ENCODE measurements around the gene SFSWAP.
"Not testable (repeated sequence)": the region's sequence is repeated elsewhere in the genome, so short reads cannot be mapped to it uniquely, and the experiment has no call there.

Gene SFSWAP

DNA sequence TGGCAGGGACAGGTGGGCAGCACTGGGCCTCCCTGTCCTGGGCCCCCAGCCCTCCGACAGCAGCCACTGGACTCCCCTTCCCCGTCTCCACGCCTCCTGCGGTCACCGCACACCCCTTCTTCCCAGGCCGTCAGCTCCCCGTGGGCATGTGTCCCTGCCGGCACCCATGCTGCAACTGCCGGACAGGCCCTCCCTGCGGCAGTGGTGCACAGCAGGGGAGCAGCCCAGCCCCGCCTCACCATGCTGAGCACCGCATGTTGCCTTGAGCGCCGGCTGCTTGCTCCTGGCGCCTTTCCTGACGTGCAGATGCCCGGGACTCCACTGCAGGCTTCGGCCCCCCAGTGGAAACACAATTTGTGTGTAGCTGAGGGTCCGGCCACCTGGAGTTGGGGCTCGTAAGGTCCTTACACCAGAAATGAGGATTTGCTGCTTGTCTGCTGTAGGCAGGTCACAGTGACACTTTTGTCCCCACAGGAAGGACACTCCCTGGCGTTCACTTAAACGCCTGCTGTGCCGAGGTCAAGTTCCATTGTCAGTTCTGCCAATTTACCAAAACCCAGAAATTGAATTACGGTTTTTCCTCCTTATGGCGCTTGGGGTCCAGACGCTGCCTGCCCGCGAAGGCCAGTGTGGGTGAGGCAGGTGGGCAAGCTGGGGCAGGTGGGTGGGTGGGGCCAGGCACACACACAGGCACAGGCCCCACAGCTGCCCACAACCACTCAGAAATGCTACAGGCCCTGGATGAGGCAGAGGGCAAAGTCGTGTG lies 89.1 kb downstream of the SFSWAP start:
- no peak for DNase-seq (ENCODE audit: low read depth, low spot score)
- WGBS (ENCODE audit: insufficient coverage, insufficient read length) = no CpG with 5 or more reads among the region's 29 CpGs

DNA sequence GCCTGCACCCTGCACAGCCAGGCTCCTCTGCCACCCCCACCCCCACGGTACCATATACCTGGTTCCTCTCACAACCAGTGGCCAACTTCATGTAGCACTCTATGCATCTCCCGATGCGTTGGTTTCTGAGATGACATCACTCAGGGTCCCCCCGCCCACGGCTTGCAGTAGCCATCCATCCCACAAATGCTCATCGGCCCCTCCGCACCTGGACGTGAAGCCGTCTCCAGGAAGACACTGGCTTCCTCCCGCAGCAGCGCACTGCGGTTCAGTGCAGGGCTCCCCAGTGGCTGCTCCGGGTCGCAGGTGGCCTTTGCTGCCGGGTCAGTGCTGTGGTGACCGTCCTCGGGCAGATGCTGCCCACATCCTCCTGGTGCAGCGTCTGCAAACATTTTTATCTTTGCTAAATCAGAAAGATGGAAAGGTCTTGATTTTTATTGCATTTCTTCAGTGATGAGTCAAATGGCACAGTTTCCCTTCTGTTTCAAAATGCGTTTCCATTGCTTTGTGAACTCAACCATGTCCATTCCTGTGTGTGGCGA lies 89.8 kb downstream of the SFSWAP start:
- no peaks in the 10 kb centered on the region for H3K9me3 ChIP-seq (ENCODE audit: control insufficient read depth, insufficient read depth, low read length)
- H3K4me3 ChIP-seq (ENCODE audit: low read length) = no peak overlapping the region
- no CpG with 5 or more reads among the region's 20 CpGs for WGBS (ENCODE audit: insufficient coverage, insufficient read length)
- H3K27ac ChIP-seq (ENCODE audit: low read length) = no peak overlapping the region
- DNase-seq (ENCODE audit: low read depth, low spot score) = no peak
- H3K27me3 ChIP-seq (ENCODE audit: control insufficient read depth, insufficient read depth, low read length) = no peaks in the 10 kb centered on the region
- peaks cover 2% of the 10 kb centered on the region; the same call in 1 of the 2 replicates for H3K4me1 ChIP-seq (ENCODE audit: control insufficient read depth, insufficient read depth, low read length)
- peaks cover 7% of the 10 kb centered on the region; the same call in 1 of the 2 replicates for H3K36me3 ChIP-seq (ENCODE audit: control insufficient read depth, insufficient read depth, low read length)

More for the DNA sequence above, 89.1 kb downstream of the SFSWAP start:
- H3K4me3 ChIP-seq (ENCODE audit: low read length) = no peak overlapping the region
- no peaks in the 10 kb centered on the region for H3K27me3 ChIP-seq (ENCODE audit: control insufficient read depth, insufficient read depth, low read length)
- peaks cover 8% of the 10 kb centered on the region; the same call in 1 of the 2 replicates for H3K4me1 ChIP-seq (ENCODE audit: control insufficient read depth, insufficient read depth, low read length)
- H3K36me3 ChIP-seq (ENCODE audit: control insufficient read depth, insufficient read depth, low read length) = peaks cover 7% of the 10 kb centered on the region; the same call in 1 of the 2 replicates
- H3K9me3 ChIP-seq (ENCODE audit: control insufficient read depth, insufficient read depth, low read length) = no peaks in the 10 kb centered on the region
- H3K27ac ChIP-seq (ENCODE audit: low read length) = no peak overlapping the region

GRCh38 chr12:131801254-131801866 lies 90.5 kb downstream of the SFSWAP start:
- peaks cover 7% of the 10 kb centered on the region; the same call in 1 of the 2 replicates for H3K36me3 ChIP-seq (ENCODE audit: control insufficient read depth, insufficient read depth, low read length)

GRCh38 chr12:131803961-131804521 lies 93.2 kb downstream of the SFSWAP start:
- no peak overlapping the region for H3K27ac ChIP-seq (ENCODE audit: low read length)

More at GRCh38 chr12:131801254-131801866, 90.5 kb downstream of the SFSWAP start:
- peaks cover 2% of the 10 kb centered on the region; the same call in 1 of the 2 replicates for H3K4me1 ChIP-seq (ENCODE audit: control insufficient read depth, insufficient read depth, low read length)
- no peak for DNase-seq (ENCODE audit: low read depth, low spot score)
- H3K27ac ChIP-seq (ENCODE audit: low read length) = no peak overlapping the region
- no peaks in the 10 kb centered on the region for H3K27me3 ChIP-seq (ENCODE audit: control insufficient read depth, insufficient read depth, low read length)
- no peaks in the 10 kb centered on the region for H3K9me3 ChIP-seq (ENCODE audit: control insufficient read depth, insufficient read depth, low read length)
- WGBS (ENCODE audit: insufficient coverage, insufficient read length) = no CpG with 5 or more reads among the region's 35 CpGs
- H3K4me3 ChIP-seq (ENCODE audit: low read length) = no peak overlapping the region

DNA sequence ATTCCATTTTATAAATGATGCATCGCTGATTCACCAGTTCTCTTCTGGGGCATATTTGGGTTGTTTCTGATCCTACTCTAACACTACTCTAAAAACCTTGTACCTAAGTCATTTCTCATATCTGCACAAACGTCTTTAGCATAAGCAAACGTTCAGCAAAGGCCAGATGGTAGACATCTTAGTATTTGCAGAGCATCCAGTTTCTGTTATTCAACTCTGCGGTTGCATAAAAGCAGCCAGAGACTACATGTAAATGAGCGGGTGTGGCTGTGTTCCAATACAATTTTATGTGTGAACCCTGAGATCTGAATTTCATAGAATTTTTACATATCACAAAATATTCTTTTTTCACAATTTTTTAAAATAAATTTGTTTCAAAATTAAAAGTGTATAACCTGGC lies 94.5 kb downstream of the SFSWAP start:
- WGBS (ENCODE audit: insufficient coverage, insufficient read length) = no CpG with 5 or more reads among the region's 5 CpGs
- Histone ChIP-seq H3K36me3 (ENCODE audit: control insufficient read depth, insufficient read depth, low read length) (no peaks in the 10 kb centered on the region), H3K27me3 (ENCODE audit: control insufficient read depth, insufficient read depth, low read length) (no peaks in the 10 kb centered on the region), H3K4me1 (ENCODE audit: control insufficient read depth, insufficient read depth, low read length) (peaks cover 2% of the 10 kb centered on the region; the same call in 1 of the 2 replicates), H3K4me3 (ENCODE audit: low read length) (no peak overlapping the region), H3K27ac (ENCODE audit: low read length) (no peak overlapping the region), H3K9me3 (ENCODE audit: control insufficient read depth, insufficient read depth, low read length) (no peaks in the 10 kb centered on the region)
- DNase-seq (ENCODE audit: low read depth, low spot score) = no peak

More at GRCh38 chr12:131803961-131804521, 93.2 kb downstream of the SFSWAP start:
- peaks cover 3% of the 10 kb centered on the region; the same call in 1 of the 2 replicates for H3K36me3 ChIP-seq (ENCODE audit: control insufficient read depth, insufficient read depth, low read length)
- WGBS (ENCODE audit: insufficient coverage, insufficient read length) = no CpG with 5 or more reads among the region's 11 CpGs
- no peaks in the 10 kb centered on the region for H3K27me3 ChIP-seq (ENCODE audit: control insufficient read depth, insufficient read depth, low read length)
- H3K9me3 ChIP-seq (ENCODE audit: control insufficient read depth, insufficient read depth, low read length) = no peaks in the 10 kb centered on the region
- no peak overlapping the region for H3K4me3 ChIP-seq (ENCODE audit: low read length)
- DNase-seq (ENCODE audit: low read depth, low spot score) = no peak
- peaks cover 2% of the 10 kb centered on the region; the same call in 1 of the 2 replicates for H3K4me1 ChIP-seq (ENCODE audit: control insufficient read depth, insufficient read depth, low read length)

DNA sequence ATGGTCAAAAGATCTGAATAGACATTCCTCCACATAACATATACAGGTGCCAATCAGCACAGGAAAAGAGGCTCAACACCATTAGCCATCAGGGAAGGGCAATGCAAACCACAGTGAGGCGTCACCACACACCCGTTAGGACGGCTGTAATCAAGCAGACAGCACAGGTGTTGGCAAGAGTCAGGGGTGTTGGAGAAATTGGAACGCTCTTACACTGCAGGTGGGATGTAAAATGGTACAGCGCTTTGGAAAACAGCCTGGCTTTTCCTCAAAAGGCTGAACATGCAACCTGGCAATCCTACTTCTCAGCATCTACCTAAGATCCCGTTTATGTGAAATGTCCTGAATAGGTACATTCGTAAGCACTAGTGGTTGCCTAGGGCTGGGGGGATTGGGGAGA lies 95.8 kb downstream of the SFSWAP start:
- DNase-seq (ENCODE audit: low read depth, low spot score) = no peak
- no CpG with 5 or more reads among the region's 7 CpGs for WGBS (ENCODE audit: insufficient coverage, insufficient read length)
- peaks cover 5% of the 10 kb centered on the region for H3K4me1 ChIP-seq (ENCODE audit: control insufficient read depth, insufficient read depth, low read length)
- no peaks in the 10 kb centered on the region for H3K27me3 ChIP-seq (ENCODE audit: control insufficient read depth, insufficient read depth, low read length)
- no peaks in the 10 kb centered on the region for H3K9me3 ChIP-seq (ENCODE audit: control insufficient read depth, insufficient read depth, low read length)
- H3K36me3 ChIP-seq (ENCODE audit: control insufficient read depth, insufficient read depth, low read length) = no peaks in the 10 kb centered on the region
- no peak overlapping the region for H3K27ac ChIP-seq (ENCODE audit: low read length)
- H3K4me3 ChIP-seq (ENCODE audit: low read length) = no peak overlapping the region

DNA sequence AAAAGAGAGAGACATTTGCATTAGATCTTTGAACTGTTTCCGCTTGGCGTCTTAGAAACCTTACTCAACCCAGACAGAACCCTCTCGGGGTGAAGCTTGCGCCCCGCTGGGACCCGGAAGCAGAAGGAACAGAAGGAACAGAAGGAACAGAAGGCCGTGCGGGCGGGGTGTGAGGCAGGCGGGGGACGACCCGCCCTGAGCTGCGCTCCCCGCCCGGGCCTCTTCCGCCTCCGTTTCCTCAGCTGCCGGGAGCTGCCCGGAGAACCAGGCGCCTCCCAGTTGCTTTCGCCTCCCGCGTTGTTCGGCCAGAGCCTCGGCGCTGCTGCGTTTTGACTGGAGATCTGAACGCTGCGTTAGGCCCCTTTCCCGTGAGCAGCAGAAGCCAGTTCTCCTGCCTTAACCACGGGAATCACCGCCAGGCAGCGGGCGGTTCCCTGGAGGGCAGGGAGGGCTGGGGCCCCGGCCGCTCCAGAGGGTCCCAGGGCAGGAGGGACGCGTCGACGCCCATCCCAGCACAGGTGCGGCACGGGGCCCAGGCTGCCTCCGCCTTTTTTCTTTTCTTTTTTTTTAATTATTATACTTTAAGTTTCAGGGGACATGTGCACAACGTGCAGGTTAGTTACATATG lies 98.0 kb downstream of the SFSWAP start:
- no peaks in the 10 kb centered on the region for H3K9me3 ChIP-seq (ENCODE audit: control insufficient read depth, insufficient read depth, low read length)
- H3K4me3 ChIP-seq (ENCODE audit: low read length) = no peak overlapping the region
- H3K27ac ChIP-seq (ENCODE audit: low read length) = no peak overlapping the region
- DNase-seq (ENCODE audit: low read depth, low spot score) = no peak
- WGBS (ENCODE audit: insufficient coverage, insufficient read length) = no CpG with 5 or more reads among the region's 44 CpGs
- no peaks in the 10 kb centered on the region for H3K27me3 ChIP-seq (ENCODE audit: control insufficient read depth, insufficient read depth, low read length)
- no peaks in the 10 kb centered on the region for H3K36me3 ChIP-seq (ENCODE audit: control insufficient read depth, insufficient read depth, low read length)
- H3K4me1 ChIP-seq (ENCODE audit: control insufficient read depth, insufficient read depth, low read length) = peaks cover 5% of the 10 kb centered on the region

DNA sequence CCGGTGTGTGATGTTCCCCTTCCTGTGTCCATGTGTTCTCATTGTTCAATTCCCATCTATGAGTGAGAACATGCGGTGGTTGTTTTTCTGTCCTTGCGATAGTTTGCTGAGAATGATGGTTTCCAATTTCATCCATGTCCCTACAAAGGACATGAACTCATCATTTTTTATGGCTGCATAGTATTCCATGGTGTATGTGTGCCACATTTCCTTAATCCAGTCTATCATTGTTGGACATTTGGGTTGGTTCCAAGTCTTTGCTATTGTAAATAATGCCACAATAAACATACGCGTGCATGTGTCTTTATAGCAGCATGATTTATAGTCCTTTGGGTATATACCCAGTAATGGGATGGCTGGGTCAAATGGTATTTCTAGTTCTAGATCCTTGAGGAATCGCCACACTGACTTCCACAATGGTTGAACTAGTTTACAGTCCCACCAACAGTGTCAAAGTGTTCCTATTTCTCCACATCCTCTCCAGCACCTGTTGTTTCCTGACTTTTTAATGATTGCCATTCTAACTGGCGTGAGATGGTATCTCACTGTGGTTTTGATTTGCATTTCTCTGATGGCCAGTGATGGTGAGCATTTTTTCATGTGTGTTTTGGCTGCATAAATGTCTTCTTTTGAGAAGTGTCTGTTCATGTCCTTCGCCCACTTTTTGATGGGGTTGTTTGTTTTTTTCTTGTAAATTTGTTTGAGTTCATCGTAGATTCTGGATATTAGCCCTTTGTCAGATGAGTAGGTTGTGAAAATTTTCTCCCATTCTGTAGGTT lies 98.8 kb downstream of the SFSWAP start:
- not testable (repeated sequence) for DNase-seq (ENCODE audit: low read depth, low spot score); H3K27ac ChIP-seq (ENCODE audit: low read length); H3K9me3 ChIP-seq (ENCODE audit: control insufficient read depth, insufficient read depth, low read length); H3K27me3 ChIP-seq (ENCODE audit: control insufficient read depth, insufficient read depth, low read length); H3K4me3 ChIP-seq (ENCODE audit: low read length); H3K36me3 ChIP-seq (ENCODE audit: control insufficient read depth, insufficient read depth, low read length); H3K4me1 ChIP-seq (ENCODE audit: control insufficient read depth, insufficient read depth, low read length)
- WGBS (ENCODE audit: insufficient coverage, insufficient read length) = no CpG with 5 or more reads among the region's 9 CpGs

DNA sequence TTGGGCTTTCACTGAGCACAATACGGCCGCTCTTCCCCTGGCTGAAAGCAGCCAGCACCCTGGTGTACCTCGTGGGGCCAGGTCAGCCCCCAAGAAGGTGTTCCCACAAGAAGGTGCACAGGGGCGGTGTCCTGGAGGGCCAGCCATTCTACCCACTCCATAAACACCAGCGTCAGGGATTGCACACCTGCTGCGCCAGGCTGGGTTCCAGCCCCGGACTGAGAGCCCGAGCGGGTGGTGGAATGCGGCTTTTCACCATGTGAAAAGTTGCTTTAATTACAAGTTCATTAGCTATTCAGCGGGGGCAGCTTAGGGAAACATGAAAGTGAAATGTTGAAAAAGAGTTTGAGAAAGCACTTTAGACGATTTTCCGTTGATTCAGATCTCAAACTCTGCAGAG lies 99.8 kb downstream of the SFSWAP start:
- WGBS (ENCODE audit: insufficient coverage, insufficient read length) = no CpG with 5 or more reads among the region's 13 CpGs
- H3K9me3 ChIP-seq (ENCODE audit: control insufficient read depth, insufficient read depth, low read length) = no peaks in the 10 kb centered on the region

More for the DNA sequence above, 99.8 kb downstream of the SFSWAP start:
- peaks cover 3% of the 10 kb centered on the region for H3K4me1 ChIP-seq (ENCODE audit: control insufficient read depth, insufficient read depth, low read length)
- no peaks in the 10 kb centered on the region for H3K36me3 ChIP-seq (ENCODE audit: control insufficient read depth, insufficient read depth, low read length)
- H3K27ac ChIP-seq (ENCODE audit: low read length) = no peak overlapping the region
- H3K4me3 ChIP-seq (ENCODE audit: low read length) = no peak overlapping the region
- no peaks in the 10 kb centered on the region for H3K27me3 ChIP-seq (ENCODE audit: control insufficient read depth, insufficient read depth, low read length)
- DNase-seq (ENCODE audit: low read depth, low spot score) = no peak
